Skeletal muscle satellite cell (primary cell): Measurements from ENCODE around the gene DET1.
A peak's percentile ranks its signal among the peaks of the same experiment; 100 is the strongest.
"Not testable (repeated sequence)": the region's sequence is repeated elsewhere in the genome, so short reads cannot be mapped to it uniquely, and the experiment has no call there.

ENCODE experiments used
- H3K27me3 ChIP-seq: 2 replicates; pipeline ENCODE4 v1.7.0; 2013; ENCODE audit warnings: low read length; ENCODE audit not compliant: control insufficient read depth, insufficient read depth
- H3K36me3 ChIP-seq: 2 replicates; pipeline ENCODE4 v1.7.0; 2013; ENCODE audit warnings: mild to moderate bottlenecking, control low read depth, low read length; ENCODE audit not compliant: insufficient read depth
- H3K4me1 ChIP-seq: 2 replicates; pipeline ENCODE4 v1.7.0; 2013; ENCODE audit warnings: low read length; ENCODE audit not compliant: control insufficient read depth, insufficient read depth
- H3K4me2 ChIP-seq: 2 replicates; pipeline ENCODE4 v1.7.0; 2013; ENCODE audit warnings: mild to moderate bottlenecking, low read length
- H3K4me3 ChIP-seq: 2 replicates; pipeline ENCODE4 v1.7.0; 2013; ENCODE audit warnings: low read length
- H3K9ac ChIP-seq: 2 replicates; pipeline ENCODE4 v1.7.0; 2013; ENCODE audit warnings: mild to moderate bottlenecking, low read depth, low read length, moderate library complexity
- H3K9me3 ChIP-seq: replicated peaks from 2 replicates; pipeline ENCODE4 v1.7.0; 2013; ENCODE audit warnings: mild to moderate bottlenecking, control low read depth, low read length

Gene DET1

DNA sequence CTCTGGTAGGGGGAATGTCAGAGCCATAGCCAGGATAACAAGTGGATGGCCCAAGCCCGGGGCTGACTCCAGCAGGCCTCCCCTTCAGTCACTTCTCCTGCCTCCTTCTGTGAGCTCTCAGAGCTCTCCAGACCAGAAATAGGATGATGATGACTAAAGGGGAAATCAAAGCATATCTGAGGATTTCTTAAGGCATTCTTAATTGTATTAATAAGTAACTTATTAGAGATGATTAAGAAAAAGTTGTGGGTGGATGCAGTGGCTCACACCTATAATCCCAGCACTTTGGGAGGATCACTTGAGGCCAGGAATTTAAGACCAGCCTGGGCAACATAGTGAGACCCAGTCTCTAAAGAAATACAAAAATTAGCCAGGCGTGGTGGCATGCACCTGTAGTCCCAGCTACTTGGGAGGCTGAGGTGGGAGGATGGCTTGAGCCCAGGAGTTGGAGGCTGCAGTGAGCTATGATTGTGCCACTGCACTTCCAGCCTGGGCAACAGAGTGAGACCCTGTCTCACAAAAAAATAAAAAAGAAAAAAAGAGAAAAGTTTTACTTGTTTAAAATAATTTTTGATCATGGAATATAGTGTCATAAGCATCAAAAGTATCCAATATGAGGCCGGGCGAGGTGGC, 72.7 kb downstream of the DET1 start:
- not testable (repeated sequence) for H3K27me3 ChIP-seq, H3K4me2 ChIP-seq, H3K9me3 ChIP-seq, H3K4me1 ChIP-seq, H3K4me3 ChIP-seq, H3K9ac ChIP-seq
- H3K36me3 ChIP-seq: peaks cover 45% of the 10 kb centered on the region

DNA sequence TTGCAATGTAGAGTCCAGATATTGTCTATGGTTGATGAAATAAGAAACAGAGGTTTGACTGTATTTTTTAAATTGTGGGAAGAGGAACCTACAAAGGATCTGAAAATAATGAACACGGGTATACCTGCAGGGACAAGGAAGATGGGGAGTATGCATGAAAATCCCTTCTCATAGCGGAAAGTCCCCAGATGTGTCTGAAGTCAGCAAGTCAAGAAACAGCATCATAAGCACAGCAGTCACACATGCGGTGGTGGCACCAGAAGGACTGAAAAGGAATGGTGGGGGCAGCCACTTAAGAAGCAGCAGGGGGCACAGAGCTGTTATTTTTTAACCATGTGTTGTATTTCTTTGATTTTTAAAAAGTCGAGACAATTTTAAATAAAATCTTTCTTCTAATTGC, 74.3 kb downstream of the DET1 start:
- H3K9ac ChIP-seq: no peak overlapping the region
- H3K36me3 ChIP-seq: peaks cover 32% of the 10 kb centered on the region
- H3K27me3 ChIP-seq: no peaks in the 10 kb centered on the region
- no peak overlapping the region for H3K4me3 ChIP-seq
- H3K4me2 ChIP-seq: no peak overlapping the region
- H3K9me3 ChIP-seq: no peaks in the 10 kb centered on the region
- peaks cover 4% of the 10 kb centered on the region for H3K4me1 ChIP-seq

- Histone ChIP-seq H3K36me3 (peaks cover 20% of the 10 kb centered on the region), H3K4me2 (no peak overlapping the region), H3K4me1 (peaks cover 12% of the 10 kb centered on the region), H3K4me3 (no peak overlapping the region), H3K27me3 (no peaks in the 10 kb centered on the region), H3K9me3 (no peaks in the 10 kb centered on the region), H3K9ac (no peak overlapping the region)
Measured at GRCh38 chr15:88470625-88471372, 75.7 kb downstream of the DET1 start.

GRCh38 chr15:88469321-88469720, 77.2 kb downstream of the DET1 start:
- Histone ChIP-seq H3K4me2 (no peak overlapping the region), H3K27me3 (no peaks in the 10 kb centered on the region), H3K9me3 (no peaks in the 10 kb centered on the region), H3K4me3 (no peak overlapping the region), H3K9ac (no peak overlapping the region), H3K36me3 (peaks cover 13% of the 10 kb centered on the region), H3K4me1 (peaks cover 19% of the 10 kb centered on the region)

- peak overlapping the region; percentile 93 for H3K9ac ChIP-seq
- H3K4me3 ChIP-seq: peak overlapping the region; percentile 89
Measured at GRCh38 chr15:88468721-88469120, 77.8 kb downstream of the DET1 start.

GRCh38 chr15:88467935-88468528, 78.4 kb downstream of the DET1 start:
- Histone ChIP-seq H3K36me3 (peaks cover 19% of the 10 kb centered on the region), H3K9ac (peak overlapping the region; percentile 93), H3K9me3 (no peaks in the 10 kb centered on the region), H3K4me3 (peak overlapping the region; percentile 89), H3K27me3 (no peaks in the 10 kb centered on the region), H3K4me1 (peaks cover 19% of the 10 kb centered on the region), H3K4me2 (peak overlapping the region; percentile 84)

More at GRCh38 chr15:88468721-88469120, 77.8 kb downstream of the DET1 start:
- peaks cover 18% of the 10 kb centered on the region for H3K36me3 ChIP-seq
- H3K27me3 ChIP-seq, H3K9me3 ChIP-seq: not testable (repeated sequence)
- H3K4me2 ChIP-seq: peak overlapping the region; percentile 84
- H3K4me1 ChIP-seq: peaks cover 19% of the 10 kb centered on the region

- Histone ChIP-seq H3K9me3 (no peaks in the 10 kb centered on the region), H3K4me3 (peak within 1 kb of the TSS; percentile 89), H3K4me1 (peaks cover 19% of the 10 kb centered on the region), H3K4me2 (peak within 1 kb of the TSS; percentile 84), H3K36me3 (peaks cover 25% of the 10 kb centered on the region), H3K9ac (peak within 1 kb of the TSS; percentile 93), H3K27me3 (no peaks in the 10 kb centered on the region)
Measured at GRCh38 chr15:88467073-88467934, 79.2 kb downstream of the DET1 start, which contains the start of the genes MRPL46 and MRPS11. Gene MRPL46, minus strand, starts transcription at chr15:88467388. Its CDS starts 11 bp downstream, at chr15:88467377. Gene MRPS11, plus strand, starts transcription at chr15:88467708. Its CDS starts 10 bp downstream, at chr15:88467718.

- H3K27me3 ChIP-seq: no peaks in the 10 kb centered on the region
- H3K9me3 ChIP-seq: no peaks in the 10 kb centered on the region
- peak overlapping the region; percentile 84 for H3K4me2 ChIP-seq
- peak overlapping the region; percentile 89 for H3K4me3 ChIP-seq
- peaks cover 19% of the 10 kb centered on the region for H3K4me1 ChIP-seq
- H3K36me3 ChIP-seq: peaks cover 35% of the 10 kb centered on the region
- H3K9ac ChIP-seq: peak overlapping the region; percentile 93
Measured at GRCh38 chr15:88465633-88466224, 80.8 kb downstream of the DET1 start.

DNA sequence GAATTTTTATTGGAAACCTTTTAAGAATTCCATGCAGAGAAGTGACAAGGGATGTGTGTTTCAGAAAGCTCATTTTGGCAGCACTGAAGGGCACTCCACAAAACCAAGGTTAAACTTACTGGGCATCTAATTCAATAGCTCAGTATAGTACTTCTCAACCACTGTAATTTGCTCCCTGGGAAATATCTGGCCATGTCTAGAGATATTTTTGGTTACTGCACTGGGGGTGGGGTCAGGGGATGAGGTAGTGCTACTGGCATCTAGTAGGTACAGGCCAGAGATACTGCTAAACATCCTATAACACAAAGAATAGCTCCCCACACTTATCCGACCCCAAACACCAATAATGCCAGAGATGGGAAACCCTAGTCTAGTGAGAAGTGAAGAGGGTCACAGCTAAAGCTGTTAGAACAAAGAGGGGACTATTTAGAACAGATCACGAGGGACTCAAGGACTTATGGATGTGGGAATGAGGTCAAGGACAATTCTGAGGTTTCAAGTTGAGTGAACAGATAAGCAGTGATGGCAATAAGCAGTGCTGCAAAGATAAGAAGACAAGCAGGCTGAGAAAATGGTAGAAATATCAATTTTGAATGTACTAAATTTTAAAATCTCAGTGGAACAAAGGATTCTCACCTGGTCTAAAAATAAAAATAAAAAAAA, 82.5 kb downstream of the DET1 start:
- Histone ChIP-seq H3K9me3 (no peaks in the 10 kb centered on the region), H3K4me1 (peaks cover 19% of the 10 kb centered on the region), H3K9ac (no peak overlapping the region), H3K4me2 (no peak overlapping the region), H3K27me3 (no peaks in the 10 kb centered on the region), H3K36me3 (peaks cover 42% of the 10 kb centered on the region), H3K4me3 (no peak overlapping the region)
